ENCODE data around the gene PPP4R2.
A peak's percentile ranks its signal among the peaks of the same experiment; 100 is the strongest.

The PPP4R2 gene, protein sequence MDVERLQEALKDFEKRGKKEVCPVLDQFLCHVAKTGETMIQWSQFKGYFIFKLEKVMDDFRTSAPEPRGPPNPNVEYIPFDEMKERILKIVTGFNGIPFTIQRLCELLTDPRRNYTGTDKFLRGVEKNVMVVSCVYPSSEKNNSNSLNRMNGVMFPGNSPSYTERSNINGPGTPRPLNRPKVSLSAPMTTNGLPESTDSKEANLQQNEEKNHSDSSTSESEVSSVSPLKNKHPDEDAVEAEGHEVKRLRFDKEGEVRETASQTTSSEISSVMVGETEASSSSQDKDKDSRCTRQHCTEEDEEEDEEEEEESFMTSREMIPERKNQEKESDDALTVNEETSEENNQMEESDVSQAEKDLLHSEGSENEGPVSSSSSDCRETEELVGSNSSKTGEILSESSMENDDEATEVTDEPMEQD
- 122 to 151 reads per million in 2 donors for total RNA-seq

- DNase-seq, result peak; percentile 86
These were observed at the start of gene PPP4R2 for GRCh38 chr3:72996473-72997333. PPP4R2 (plus strand) TSS chr3:72996811; CDS start chr3:72997038, 227 bp downstream.

- DNase-seq, result no peak
These were observed 48.7 kb upstream of the PPP4R2 start for GRCh38 chr3:72947715-72948490.

- DNase-seq, result no peak
These were observed 47.6 kb upstream of the PPP4R2 start for GRCh38 chr3:72949016-72949415.

DNA sequence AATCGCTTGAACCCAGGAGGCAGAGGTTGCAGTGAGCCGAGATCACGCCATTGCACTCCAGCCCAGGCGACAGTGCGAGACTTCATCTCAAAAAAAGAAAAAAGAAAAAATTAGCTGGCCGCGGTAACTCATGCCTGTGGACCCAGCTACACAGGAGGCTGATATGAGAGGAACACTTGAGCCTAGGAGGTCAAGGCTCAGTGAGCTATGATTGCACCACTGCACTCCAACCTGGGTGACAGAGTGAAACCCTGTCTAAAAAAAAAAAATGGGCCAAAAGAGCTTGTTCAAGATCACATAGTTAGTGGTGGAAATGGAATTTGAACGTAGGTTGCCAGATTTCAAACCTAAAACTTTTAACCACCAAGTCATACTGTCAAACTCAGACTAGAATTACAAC is 46.2 kb upstream of the PPP4R2 start:
- no peak for DNase-seq

DNA sequence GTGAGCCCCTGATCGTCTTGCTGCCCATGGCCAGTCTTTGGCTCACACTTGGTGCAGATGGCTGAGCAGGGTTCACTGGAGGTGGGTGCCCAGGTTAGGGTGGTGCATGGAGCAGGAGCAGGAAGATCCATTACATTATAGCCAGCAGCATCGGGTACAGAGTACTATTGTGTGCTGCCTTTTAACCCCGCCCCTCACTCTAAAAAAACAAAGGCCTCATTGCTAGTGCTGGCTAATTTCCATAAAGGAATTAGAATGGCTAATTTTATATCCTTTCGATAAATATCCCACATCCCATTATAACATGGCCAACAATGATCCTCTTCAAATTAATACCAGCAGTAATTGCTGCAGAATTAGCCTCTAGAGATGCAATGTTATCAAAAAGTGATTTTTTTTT is 45.8 kb upstream of the PPP4R2 start:
- DNase-seq, result no peak

- no peak for DNase-seq
These were observed 45.3 kb upstream of the PPP4R2 start for GRCh38 chr3:72951259-72951722.

GRCh38 chr3:72953325-72953956 is 43.2 kb upstream of the PPP4R2 start:
- DNase-seq, result no peak

GRCh38 chr3:72957297-72957696 is 39.3 kb upstream of the PPP4R2 start:
- no peak for DNase-seq

GRCh38 chr3:72959336-72959735 is 37.3 kb upstream of the PPP4R2 start:
- no peak for DNase-seq

- no peak for DNase-seq
These were observed 35.6 kb upstream of the PPP4R2 start for GRCh38 chr3:72960812-72961518.

GRCh38 chr3:72961752-72962151 is 34.9 kb upstream of the PPP4R2 start:
- DNase-seq, result no peak

GRCh38 chr3:72962317-72962716 is 34.3 kb upstream of the PPP4R2 start:
- no peak for DNase-seq

DNA sequence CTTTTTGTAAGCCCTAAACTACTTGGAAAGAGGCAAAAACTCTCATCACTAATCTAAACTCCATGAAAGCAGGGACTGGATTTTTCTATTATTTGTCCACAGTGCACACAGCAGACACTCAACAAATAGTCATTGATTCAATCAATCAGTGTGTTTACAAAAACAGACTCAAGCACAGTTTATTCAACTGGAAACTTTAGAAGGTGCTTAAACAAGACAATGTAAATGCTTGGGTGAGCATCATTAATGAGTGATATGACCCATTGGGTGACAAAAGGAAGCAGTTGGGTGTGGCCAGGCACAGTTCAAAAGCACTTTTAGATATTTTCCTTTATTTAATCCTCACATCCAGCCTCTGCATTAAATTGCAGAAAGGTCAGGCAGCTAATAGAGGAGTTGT is 32.0 kb upstream of the PPP4R2 start:
- DNase-seq, result no peak

DNA sequence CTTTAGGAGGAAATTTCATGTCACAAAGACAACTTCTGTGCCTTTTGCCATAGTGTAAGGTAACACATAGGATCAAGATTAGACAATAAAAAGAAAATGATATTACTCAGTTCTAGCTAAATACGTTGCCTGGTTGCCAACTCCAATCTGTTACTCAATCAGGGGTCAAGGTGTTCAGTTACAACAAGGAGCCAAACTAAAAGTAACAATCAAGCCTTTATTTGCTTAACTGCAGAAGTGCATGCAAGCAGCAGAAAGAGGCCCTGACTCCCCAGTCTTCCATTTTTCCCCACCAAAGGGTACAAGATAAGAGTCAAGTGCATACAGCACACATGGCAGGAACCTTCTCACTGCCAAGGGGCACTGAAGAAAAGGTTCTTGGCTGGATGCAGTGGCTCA is 28.3 kb upstream of the PPP4R2 start:
- DNase-seq, result no peak

DNA sequence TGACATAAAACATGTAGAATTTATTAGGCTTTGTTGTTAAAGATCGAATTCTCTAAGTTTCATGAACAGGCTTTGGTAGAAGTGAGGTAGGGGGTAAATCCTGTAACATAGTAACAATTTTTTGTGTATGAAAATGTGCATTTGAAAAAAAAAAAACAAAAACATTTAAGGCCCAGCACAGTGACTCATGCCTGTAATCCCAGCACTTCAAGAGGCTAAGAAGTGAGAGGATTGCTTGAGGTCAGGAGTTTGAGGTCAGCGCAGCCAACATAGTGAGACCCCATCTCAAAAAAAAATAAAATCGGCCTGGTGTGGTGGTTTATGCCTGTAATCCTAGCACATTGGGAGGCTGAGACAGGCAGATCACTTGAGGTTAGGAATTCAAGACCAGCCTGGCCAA is 26.8 kb upstream of the PPP4R2 start:
- no peak for DNase-seq

DNA sequence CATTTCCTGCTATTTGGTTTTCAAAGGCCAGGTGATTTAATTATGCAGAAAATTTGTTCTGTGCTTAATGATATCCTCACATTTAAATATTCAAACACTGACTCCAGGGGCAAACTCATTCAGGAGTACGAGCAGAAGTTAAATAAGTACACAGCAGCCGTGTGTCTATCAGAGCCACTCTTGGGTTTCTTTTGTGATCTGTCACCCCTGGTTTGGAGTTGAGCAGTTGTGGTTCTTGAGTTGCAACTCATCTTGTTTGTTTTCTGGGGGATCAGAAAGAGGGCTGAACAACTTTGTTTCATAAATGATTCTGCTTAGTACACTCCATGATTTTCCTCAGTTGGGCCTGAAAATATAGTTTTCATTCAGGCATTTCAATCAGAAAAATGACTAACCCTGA is 25.7 kb upstream of the PPP4R2 start:
- DNase-seq, result no peak

GRCh38 chr3:72972706-72973030 is 23.9 kb upstream of the PPP4R2 start:
- DNase-seq, result no peak

- no peak for DNase-seq
These were observed 23.4 kb upstream of the PPP4R2 start for GRCh38 chr3:72973031-72973723.

DNA sequence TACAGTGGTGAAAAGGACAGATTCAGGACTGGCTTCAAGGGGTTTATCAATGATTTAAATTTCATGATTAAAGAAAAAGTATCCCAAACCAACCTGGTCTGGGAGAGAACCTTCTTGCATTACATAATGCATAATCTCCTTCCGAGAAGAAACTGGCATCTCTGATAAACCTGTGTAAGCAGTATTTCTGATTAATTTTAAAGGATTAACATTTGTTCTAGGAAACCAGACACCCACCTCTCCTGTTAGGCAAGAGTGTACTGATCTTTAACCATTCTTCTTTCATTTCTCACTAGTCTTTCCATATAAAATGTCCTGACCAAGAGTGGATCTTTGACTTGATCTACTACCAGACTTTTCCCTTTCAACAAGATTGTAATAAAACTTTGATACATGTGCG is 22.8 kb upstream of the PPP4R2 start:
- DNase-seq, result no peak

GRCh38 chr3:72974956-72975355 is 21.7 kb upstream of the PPP4R2 start:
- DNase-seq, result no peak

DNA sequence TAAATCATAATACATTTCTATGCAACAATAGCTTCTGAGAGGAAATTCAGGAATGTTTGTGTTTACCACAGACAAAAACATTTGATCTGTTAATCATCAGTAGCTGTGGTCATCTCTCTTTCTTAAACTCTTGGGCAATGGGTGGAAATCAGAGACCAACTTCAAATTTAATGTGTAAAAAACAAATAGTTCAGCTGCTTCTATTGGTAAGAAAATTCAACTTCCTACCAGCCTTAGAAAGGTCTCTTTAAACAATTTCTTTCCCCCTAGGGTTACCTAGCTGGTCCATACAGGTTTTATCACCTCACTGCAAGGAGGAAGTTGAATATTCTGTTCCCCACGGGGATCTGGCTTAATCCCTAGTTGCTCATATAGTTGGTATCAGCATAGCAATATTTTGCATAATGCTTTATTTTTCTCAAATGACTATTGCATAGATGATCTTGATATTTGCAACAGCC is 20.3 kb upstream of the PPP4R2 start:
- DNase-seq, result no peak

Measured in activated gamma-delta T cell (primary cell).